ENCODE results near the gene KIFC3. TPM values are rescaled to one million over a fixed set of nuclear protein-coding genes. Genes with fewer than 3 reads are reported as not detected.

KIFC3 gene
- total and polyA plus RNA-seq, 2 of the 13 experiments (the other 11 are each of a cell fraction or from before 2014, with no cell fraction given) = 42.1 to 45.3 TPM

GRCh38 chr16:57821149-57821971 lies 19.1 kb upstream of the KIFC3 start (continued):
- TF ChIP-seq PATZ1 (CRISPR knock-in tag; IDR thresholded peaks at IDR 0.05) (peak; percentile 56; the same call in 1 of the 2 replicates), EP300 (IDR thresholded peaks at IDR 0.05; ENCODE audit: low read depth in 2 of 2, low read length in 2 of 2) (peak in 1 of 2 experiments; percentile 42; a peak in 1 of 4 replicates), EP300 (CRISPR knock-in tag; IDR thresholded peaks at IDR 0.05; ENCODE audit: borderline replicate concordance) (no peak), ZMYM4 (CRISPR knock-in tag; IDR thresholded peaks at IDR 0.05) (no peak), ZBTB39 (CRISPR knock-in tag; IDR thresholded peaks at IDR 0.05) (no peak), GATAD2A (CRISPR knock-in tag; IDR thresholded peaks at IDR 0.05) (0 out of 2 replicates have a peak, but pooled peaks have one; percentile 14), ZMYM3 (CRISPR knock-in tag; IDR thresholded peaks at IDR 0.05) (0 out of 2 replicates have a peak, but pooled peaks have one; percentile 24), CTCF (CRISPR knock-in tag; IDR thresholded peaks at IDR 0.05) (no peak), KLF11 (CRISPR knock-in tag; IDR thresholded peaks at IDR 0.05) (0 out of 2 replicates have a peak, but pooled peaks have one; percentile 6), POGZ (CRISPR knock-in tag; IDR thresholded peaks at IDR 0.05) (peak; percentile 15; the same call in 1 of the 2 replicates), TCF7 (IDR thresholded peaks at IDR 0.05; ENCODE audit: low read depth) (0 out of 2 replicates have a peak, but pooled peaks have one; percentile 0), ZXDC (CRISPR knock-in tag; IDR thresholded peaks at IDR 0.05) (no peak)

Data from HepG2 (cell line).